ENCODE measurements around the gene GSPT1. TPM values are rescaled to one million over a fixed set of nuclear protein-coding genes. Genes with fewer than 3 reads are reported as not detected.

The GSPT1 gene
- polyA plus RNA-seq, 2 of the 4 experiments (the other 2 are of a cell fraction) = 163 to 215 TPM

Small RNA genes within 50 kb of the gene (small RNA-seq; reads per million reads assigned to genes)
- gene AC007216.5 (0 reads per million in 6 experiments), gene COX6CP1 (0 to 0.77 (median 0) reads per million in 6 experiments)

Other genes starting within 250 kb of the GSPT1 start
- gene SNN, start 247.5 kb downstream of the GSPT1 start, polyA plus RNA-seq (2011; rRNA removed) = 6.3 and 6.7 TPM in 2 replicates
- gene SNN, start 247.5 kb downstream of the GSPT1 start, polyA plus RNA-seq (2017; fragmentation: RNase III; extraction: RNeasy Plus Mini Kit Qiagen cat#74134 plus additional on column Dnase treatment) = 8.9 to 10.7 TPM (median 9.7 TPM) in 3 replicates
- 42.4 and 45.1 TPM in 2 replicates for gene TXNDC11, start 173.1 kb downstream of the GSPT1 start, polyA plus RNA-seq (2011; rRNA removed)
- 22.7 to 26.3 TPM (median 24.1 TPM) in 3 replicates for gene TXNDC11, start 173.1 kb downstream of the GSPT1 start, polyA plus RNA-seq (2017; fragmentation: RNase III; extraction: RNeasy Plus Mini Kit Qiagen cat#74134 plus additional on column Dnase treatment)
- gene ZC3H7A, start 118.7 kb downstream of the GSPT1 start, polyA plus RNA-seq (2011; rRNA removed) = 41.5 and 55.1 TPM in 2 replicates
- gene ZC3H7A, start 118.7 kb downstream of the GSPT1 start, polyA plus RNA-seq (2017; fragmentation: RNase III; extraction: RNeasy Plus Mini Kit Qiagen cat#74134 plus additional on column Dnase treatment) = 33.8 to 39.1 TPM (median 36.8 TPM) in 3 replicates
- gene RSL1D1, start 64.4 kb downstream of the GSPT1 start, polyA plus RNA-seq (2011; rRNA removed) = 211 and 330 TPM in 2 replicates
- gene RSL1D1, start 64.4 kb downstream of the GSPT1 start, polyA plus RNA-seq (2017; fragmentation: RNase III; extraction: RNeasy Plus Mini Kit Qiagen cat#74134 plus additional on column Dnase treatment) = 205 to 251 TPM (median 209 TPM) in 3 replicates
- gene NPIPB2, start 26.1 kb upstream of the GSPT1 start, polyA plus RNA-seq (2011; rRNA removed) = 6.6 and 16.4 TPM in 2 replicates
- 2.7 to 3.6 TPM (median 3.0 TPM) in 3 replicates for gene NPIPB2, start 26.1 kb upstream of the GSPT1 start, polyA plus RNA-seq (2017; fragmentation: RNase III; extraction: RNeasy Plus Mini Kit Qiagen cat#74134 plus additional on column Dnase treatment)
- gene TNFRSF17, start 49.3 kb upstream of the GSPT1 start, polyA plus RNA-seq (2011; rRNA removed) = not detected in 2 replicates
- gene TNFRSF17, start 49.3 kb upstream of the GSPT1 start, polyA plus RNA-seq (2017; fragmentation: RNase III; extraction: RNeasy Plus Mini Kit Qiagen cat#74134 plus additional on column Dnase treatment) = not detected in 3 replicates
- gene SNX29, start 60.8 kb upstream of the GSPT1 start, polyA plus RNA-seq (2011; rRNA removed) = 4.3 and 4.6 TPM in 2 replicates
- gene SNX29, start 60.8 kb upstream of the GSPT1 start, polyA plus RNA-seq (2017; fragmentation: RNase III; extraction: RNeasy Plus Mini Kit Qiagen cat#74134 plus additional on column Dnase treatment) = 2.4 to 2.8 TPM (median 2.5 TPM) in 3 replicates